ENCODE data around the gene ZNF418.
A peak's percentile ranks its signal among the peaks of the same experiment; 100 is the strongest.
"Not testable (repeated sequence)": the region's sequence is repeated elsewhere in the genome, so short reads cannot be mapped to it uniquely, and the experiment has no call there.

The ZNF418 gene

GRCh38 chr19:57934820-57935665, at the start of gene ZNF418:
TSS of gene ZNF418 (minus strand) at chr19:57935402. CDS start at chr19:57933822, 1,580 bp downstream.
- peak; percentile 57 for DNase-seq (ENCODE audit: low spot score)

- no peak for DNase-seq (ENCODE audit: low spot score)
Measured at GRCh38 chr19:57978586-57979289, 43.5 kb upstream of the ZNF418 start.

DNA sequence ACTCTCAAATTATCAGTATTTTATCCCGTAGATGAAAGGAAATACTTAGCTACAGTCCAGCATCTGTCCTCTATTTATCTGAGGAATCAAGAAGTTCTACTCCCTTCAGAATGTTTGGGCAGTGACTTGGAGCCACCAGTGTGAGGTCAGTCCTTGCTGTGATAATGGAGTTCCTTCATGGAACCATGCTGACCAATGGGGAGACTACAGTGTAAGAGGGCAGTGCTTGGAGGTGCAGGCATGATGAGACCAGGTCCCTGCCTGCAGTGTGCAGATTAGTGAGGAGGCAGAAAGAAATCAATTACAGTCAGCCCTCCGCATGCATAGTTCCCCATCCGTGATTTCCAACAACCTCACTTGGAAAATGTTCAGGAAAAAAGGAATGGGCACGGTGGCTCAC, 39.2 kb upstream of the ZNF418 start, which contains the start of gene C19orf18:
TSS of gene C19orf18 (minus strand) at position 101 of the 400 bp plus-strand sequence. CDS start 102 bp downstream, outside the sequence.
- no peak for DNase-seq (ENCODE audit: low spot score)

GRCh38 chr19:57964761-57965160, 29.6 kb upstream of the ZNF418 start:
- DNase-seq (ENCODE audit: low spot score) = no peak

- DNase-seq (ENCODE audit: low spot score) = no peak
Measured at GRCh38 chr19:57961785-57962184, 26.6 kb upstream of the ZNF418 start.

GRCh38 chr19:57954996-57955395, 19.8 kb upstream of the ZNF418 start:
- no peak for DNase-seq (ENCODE audit: low spot score)

GRCh38 chr19:57949702-57950101, 14.5 kb upstream of the ZNF418 start:
- no peak for DNase-seq (ENCODE audit: low spot score)

DNA sequence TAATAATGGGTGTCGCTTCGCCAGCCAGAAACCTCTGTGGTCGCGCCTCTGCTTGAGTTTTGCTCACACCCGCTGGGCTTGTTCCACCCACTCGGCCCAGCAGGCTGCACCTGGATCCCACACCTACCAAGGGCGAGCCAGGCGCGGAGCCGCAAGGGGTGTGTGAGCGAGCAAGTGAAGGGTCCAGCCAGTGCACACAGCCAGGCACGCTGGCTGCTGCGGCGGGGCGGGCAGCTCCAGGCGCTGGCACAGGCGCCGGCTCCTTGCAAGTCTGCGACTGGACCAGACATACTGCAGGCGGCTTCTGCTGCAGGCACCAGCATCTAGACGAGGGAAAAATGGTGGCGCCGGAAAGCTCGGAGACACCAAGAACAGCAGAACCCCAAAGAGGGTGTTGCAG, 14.1 kb upstream of the ZNF418 start:
- no peak for DNase-seq (ENCODE audit: low spot score)

GRCh38 chr19:57947419-57948134, 12.4 kb upstream of the ZNF418 start, which contains the start of gene ZNF256:
TSS of gene ZNF256 (minus strand) at chr19:57947706. CDS start at chr19:57947474, 232 bp downstream.
- peak; percentile 91 for DNase-seq (ENCODE audit: low spot score)

- DNase-seq (ENCODE audit: low spot score) = no peak
Measured at GRCh38 chr19:57947088-57947418, 11.9 kb upstream of the ZNF418 start.

DNA sequence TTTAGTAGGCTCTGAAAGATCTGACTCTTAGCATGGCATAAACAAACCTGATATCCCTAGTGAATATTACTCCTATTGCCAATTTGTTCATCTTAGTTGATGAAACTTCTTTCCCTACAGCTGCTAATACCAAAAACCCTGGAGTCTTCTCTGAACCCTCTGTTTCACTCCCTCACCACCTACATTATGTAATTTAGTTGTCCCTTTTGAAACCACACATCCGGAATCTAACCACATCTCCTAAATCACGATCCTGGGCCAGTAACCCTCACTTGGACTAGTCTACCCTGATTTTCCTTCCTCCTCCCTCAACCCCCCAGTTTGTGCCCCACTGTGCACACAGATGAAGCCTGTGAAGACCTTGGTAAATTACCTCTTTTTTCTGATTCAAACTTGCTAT, 11.1 kb upstream of the ZNF418 start:
- no peak for DNase-seq (ENCODE audit: low spot score)

GRCh38 chr19:57941593-57941992, 6.4 kb upstream of the ZNF418 start:
- DNase-seq (ENCODE audit: low spot score) = no peak

DNA sequence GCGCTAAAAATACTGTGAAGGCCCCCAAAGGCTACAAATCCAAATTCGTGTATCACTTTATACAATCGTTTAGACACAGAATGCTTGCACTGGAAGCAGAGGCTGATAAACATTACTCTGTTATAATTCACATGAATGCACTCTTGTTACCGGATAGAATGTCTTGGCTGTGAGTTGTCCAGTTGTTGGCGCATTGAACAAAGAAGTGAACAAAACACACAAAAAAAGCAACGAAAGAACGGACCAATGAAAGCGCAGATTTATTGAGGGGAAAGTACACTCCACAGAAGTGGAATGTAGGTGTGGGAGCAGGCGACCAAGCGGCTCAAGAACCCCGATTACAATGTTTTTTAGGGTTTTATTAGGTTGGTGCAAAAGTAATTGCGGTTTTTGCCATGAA, 529 bp upstream of the ZNF418 start:
- no peak for DNase-seq (ENCODE audit: low spot score)

DNA sequence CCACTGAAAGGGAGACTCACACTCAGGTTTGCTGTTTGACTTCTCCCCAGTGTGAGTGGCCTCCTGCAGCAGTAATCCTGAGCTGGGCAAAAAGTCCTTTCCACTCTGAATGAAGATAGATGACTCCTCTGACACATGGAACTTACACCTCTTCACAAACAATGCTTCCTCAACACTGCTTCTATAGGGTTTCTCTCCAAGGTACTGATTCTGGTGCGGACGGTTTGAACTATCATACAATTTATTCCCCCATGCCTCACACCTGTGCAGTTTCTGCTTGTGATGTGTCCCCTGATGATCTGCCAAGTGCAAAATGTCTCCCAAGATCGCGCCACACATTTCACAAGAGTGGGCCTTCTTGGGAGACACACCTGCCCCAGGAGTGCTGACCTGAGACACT, 7.6 kb downstream of the ZNF418 start:
- no peak for DNase-seq (ENCODE audit: low spot score)

GRCh38 chr19:57916168-57916995, 18.8 kb downstream of the ZNF418 start, which contains the start of gene ZNF417:
TSS of gene ZNF417 (minus strand) at chr19:57916592. CDS start at chr19:57916411, 181 bp downstream.
- peak; percentile 89 for DNase-seq (ENCODE audit: low spot score)

- no peak for DNase-seq (ENCODE audit: low spot score)
Measured at GRCh38 chr19:57914531-57914930, 20.7 kb downstream of the ZNF418 start.

DNA sequence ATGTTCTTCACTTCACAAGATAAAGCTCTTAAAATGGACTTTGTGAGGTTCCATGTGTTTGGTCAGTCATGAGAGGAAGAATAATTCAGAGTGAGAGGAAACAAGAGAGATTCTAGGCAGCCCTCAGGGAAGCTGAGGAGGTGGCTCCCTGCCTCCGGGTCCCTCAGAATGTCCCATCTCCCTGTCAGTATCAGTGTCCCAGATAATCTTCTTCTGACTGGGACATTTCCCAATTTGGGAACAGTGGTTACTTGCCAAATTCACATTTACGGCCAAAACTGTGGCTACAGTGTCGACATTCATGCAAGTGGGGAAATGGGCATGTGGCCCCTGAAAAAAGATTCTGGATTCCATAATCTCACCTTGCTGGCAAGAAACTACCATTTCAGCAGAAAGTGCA, 27.8 kb downstream of the ZNF418 start:
- no peak for DNase-seq (ENCODE audit: low spot score)

DNA sequence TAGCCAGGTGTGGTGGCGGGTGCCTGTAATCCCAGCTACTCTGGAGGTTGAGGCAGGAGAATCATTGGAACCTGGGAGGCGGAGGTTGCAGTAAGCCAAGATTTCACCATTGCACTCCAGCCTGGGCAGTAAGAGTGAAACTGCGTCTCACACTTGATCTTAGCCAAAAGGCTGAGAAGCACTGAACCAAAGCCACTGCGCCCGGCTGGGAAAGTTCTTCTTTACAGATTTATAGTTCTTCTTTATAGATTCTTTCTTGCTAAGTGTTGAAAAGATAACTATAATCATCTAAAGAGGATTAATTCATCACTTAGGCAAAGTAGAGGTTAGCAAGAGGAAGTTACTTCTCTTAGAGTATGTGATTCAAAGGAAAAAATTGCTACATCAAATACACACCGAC, 29.9 kb downstream of the ZNF418 start:
- DNase-seq (ENCODE audit: low spot score) = no peak

GRCh38 chr19:57903618-57904184, 31.5 kb downstream of the ZNF418 start:
- DNase-seq (ENCODE audit: low spot score) = no peak

- no peak for DNase-seq (ENCODE audit: low spot score)
Measured at GRCh38 chr19:57900311-57900710, 34.9 kb downstream of the ZNF418 start.

DNA sequence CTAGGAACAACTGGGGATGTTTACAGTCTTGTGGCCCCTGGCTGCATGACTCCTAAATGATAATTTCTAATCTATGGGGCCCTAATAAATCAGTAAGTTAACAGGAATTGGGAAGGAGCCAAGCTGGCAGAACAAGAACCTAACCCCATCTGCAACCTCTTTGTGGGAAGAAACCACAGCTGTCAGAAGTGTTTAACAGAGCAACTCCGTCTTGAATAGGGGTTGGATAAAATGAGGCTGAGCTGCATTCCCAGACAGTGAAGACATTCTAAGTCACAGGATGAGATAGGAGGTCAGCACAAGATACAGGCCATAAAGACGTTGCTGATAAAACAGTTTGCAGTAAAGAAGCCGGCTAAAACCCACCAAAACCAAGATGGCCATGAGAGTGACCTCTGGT, 44.5 kb downstream of the ZNF418 start:
- DNase-seq (ENCODE audit: low spot score) = not testable (repeated sequence)
